Measurements from ENCODE around the gene BCS1L. TPM values are rescaled to one million over a fixed set of nuclear protein-coding genes. Genes with fewer than 3 reads are reported as not detected.
"Not testable (repeated sequence)": the region's sequence is repeated elsewhere in the genome, so short reads cannot be mapped to it uniquely, and the experiment has no call there.

BCS1L gene
- total RNA-seq, 2 experiments from 2014 or later = 69.6 to 76.3 TPM

- Mint-ChIP-seq H3K9me3 (no peaks in the 10 kb centered on the region), H3K4me3 (no peak overlapping the region), H3K36me3 (ENCODE audit: low read depth) (no peaks in the 10 kb centered on the region), H3K27me3 (no peaks in the 10 kb centered on the region), H3K27ac (no peak overlapping the region), H3K4me1 (ENCODE audit: low read depth) (no peaks in the 10 kb centered on the region)
- ChIA-PET POLR2A (interaction anchor here (0.5 to 0.8 kb wide), 2 partner anchors 12 to 279 kb away, joined by 3 read pairs; partner anchors contain the start of gene CDK5R2), CTCF (interaction anchor here (1.5 kb wide), 1 partner anchor 30 kb away, joined by 4 read pairs; the partner anchor contains the start of gene TTLL4)
- TF ChIP-seq, protein P1, sequence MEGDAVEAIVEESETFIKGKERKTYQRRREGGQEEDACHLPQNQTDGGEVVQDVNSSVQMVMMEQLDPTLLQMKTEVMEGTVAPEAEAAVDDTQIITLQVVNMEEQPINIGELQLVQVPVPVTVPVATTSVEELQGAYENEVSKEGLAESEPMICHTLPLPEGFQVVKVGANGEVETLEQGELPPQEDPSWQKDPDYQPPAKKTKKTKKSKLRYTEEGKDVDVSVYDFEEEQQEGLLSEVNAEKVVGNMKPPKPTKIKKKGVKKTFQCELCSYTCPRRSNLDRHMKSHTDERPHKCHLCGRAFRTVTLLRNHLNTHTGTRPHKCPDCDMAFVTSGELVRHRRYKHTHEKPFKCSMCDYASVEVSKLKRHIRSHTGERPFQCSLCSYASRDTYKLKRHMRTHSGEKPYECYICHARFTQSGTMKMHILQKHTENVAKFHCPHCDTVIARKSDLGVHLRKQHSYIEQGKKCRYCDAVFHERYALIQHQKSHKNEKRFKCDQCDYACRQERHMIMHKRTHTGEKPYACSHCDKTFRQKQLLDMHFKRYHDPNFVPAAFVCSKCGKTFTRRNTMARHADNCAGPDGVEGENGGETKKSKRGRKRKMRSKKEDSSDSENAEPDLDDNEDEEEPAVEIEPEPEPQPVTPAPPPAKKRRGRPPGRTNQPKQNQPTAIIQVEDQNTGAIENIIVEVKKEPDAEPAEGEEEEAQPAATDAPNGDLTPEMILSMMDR (IDR thresholded peaks at IDR 0.05) = no peak
- ATAC-seq = no peak
- intact Hi-C loops (cut with micrococcal nuclease) = no loop called here
- no peak for DNase-seq
These were observed 20.6 kb downstream of the BCS1L start for GRCh38 chr2:218680061-218680460.

GRCh38 chr2:218687400-218688060, 28.0 kb downstream of the BCS1L start:
- H3K27ac Mint-ChIP-seq; H3K27me3 Mint-ChIP-seq; H3K4me1 Mint-ChIP-seq (ENCODE audit: low read depth); H3K4me3 Mint-ChIP-seq; H3K36me3 Mint-ChIP-seq (ENCODE audit: low read depth); intact Hi-C loops (cut with micrococcal nuclease); H3K9me3 Mint-ChIP-seq: not testable (repeated sequence)
- TF ChIP-seq, protein P1 (IDR thresholded peaks at IDR 0.05) = peak; percentile 47
- peak; percentile 50 for DNase-seq
- POLR2A ChIA-PET = interaction anchor here (1.2 kb wide), 1 partner anchor 53 kb away, joined by 3 read pairs; no protein-coding TSS in a partner anchor
- CTCF ChIA-PET = interaction anchor here (0.7 to 2.2 kb wide), 16 partner anchors 10 to 160 kb away, joined by 3 to 19 read pairs (median 5); partner anchors contain the start of genes BCS1L, RNF25, STK36 and TTLL4
- ATAC-seq = peak; percentile 85

DNA sequence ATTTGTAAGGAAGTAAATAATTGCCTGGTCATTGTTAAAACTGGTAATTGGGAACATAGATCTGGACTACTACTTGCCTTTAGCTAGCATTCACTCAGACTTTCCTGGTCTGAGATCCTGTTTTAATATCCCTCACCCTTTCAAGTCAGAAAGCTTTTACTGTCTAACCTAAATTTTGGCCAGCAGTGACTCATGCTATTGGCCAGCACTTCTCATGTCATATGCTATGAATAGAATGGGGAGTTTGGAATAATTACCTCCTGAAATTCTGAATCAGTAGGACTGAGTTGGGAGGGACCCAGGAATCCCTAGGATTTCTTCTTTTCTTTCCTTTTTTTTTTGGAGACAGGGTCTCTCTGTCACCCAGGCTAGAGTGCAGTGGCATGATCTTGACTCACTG, 31.8 kb downstream of the BCS1L start:
- ATAC-seq (no peak), DNase-seq (no peak)
- no peaks in the 10 kb centered on the region for H3K9me3 Mint-ChIP-seq
- TF ChIP-seq, protein P1 (IDR thresholded peaks at IDR 0.05) = no peak
- intact Hi-C loops (cut with micrococcal nuclease) = no loop called here
- H3K27me3 Mint-ChIP-seq = no peaks in the 10 kb centered on the region
- H3K36me3 Mint-ChIP-seq (ENCODE audit: low read depth) = no peaks in the 10 kb centered on the region
- ChIA-PET CTCF (interaction anchor here (1.4 to 1.7 kb wide), 2 partner anchors 32 to 156 kb away, joined by 3 to 4 read pairs; partner anchors contain the start of genes BCS1L and ZNF142), POLR2A (no interaction called here)
- H3K27ac Mint-ChIP-seq = no peak overlapping the region
- peaks cover 2% of the 10 kb centered on the region for H3K4me1 Mint-ChIP-seq (ENCODE audit: low read depth)
- H3K4me3 Mint-ChIP-seq = no peak overlapping the region

- Mint-ChIP-seq H3K27ac (no peak overlapping the region), H3K27me3 (no peaks in the 10 kb centered on the region), H3K4me3 (no peak overlapping the region), H3K4me1 (ENCODE audit: low read depth) (no peaks in the 10 kb centered on the region), H3K36me3 (ENCODE audit: low read depth) (no peaks in the 10 kb centered on the region), H3K9me3 (no peaks in the 10 kb centered on the region)
- ChIA-PET POLR2A (no interaction called here), CTCF (interaction anchor here (3.2 kb wide), 1 partner anchor 16 kb away, joined by 11 read pairs; the partner anchor contains the start of gene TTLL4)
- DNase-seq = no peak
- no peak for ATAC-seq
- intact Hi-C loops (cut with micrococcal nuclease) = no loop called here
- TF ChIP-seq, protein P1 (IDR thresholded peaks at IDR 0.05) = no peak
These were observed 35.1 kb downstream of the BCS1L start for GRCh38 chr2:218694405-218695145.

GRCh38 chr2:218698885-218699284, 39.4 kb downstream of the BCS1L start:
- ChIA-PET CTCF (interaction anchor here (1.4 to 2.7 kb wide), 2 partner anchors 12 to 112 kb away, joined by 4 to 9 read pairs; no protein-coding TSS in a partner anchor), POLR2A (no interaction called here)
- DNase-seq (no peak), ATAC-seq (no peak)
- Mint-ChIP-seq H3K27ac (no peak overlapping the region), H3K4me1 (ENCODE audit: low read depth) (no peaks in the 10 kb centered on the region), H3K9me3 (no peaks in the 10 kb centered on the region), H3K4me3 (no peak overlapping the region), H3K36me3 (ENCODE audit: low read depth) (no peaks in the 10 kb centered on the region), H3K27me3 (no peaks in the 10 kb centered on the region)
- intact Hi-C loops (cut with micrococcal nuclease) = no loop called here
- TF ChIP-seq, protein P1 (IDR thresholded peaks at IDR 0.05) = no peak
